ENCODE results near the gene RASIP1.

RASIP1 gene

DNA sequence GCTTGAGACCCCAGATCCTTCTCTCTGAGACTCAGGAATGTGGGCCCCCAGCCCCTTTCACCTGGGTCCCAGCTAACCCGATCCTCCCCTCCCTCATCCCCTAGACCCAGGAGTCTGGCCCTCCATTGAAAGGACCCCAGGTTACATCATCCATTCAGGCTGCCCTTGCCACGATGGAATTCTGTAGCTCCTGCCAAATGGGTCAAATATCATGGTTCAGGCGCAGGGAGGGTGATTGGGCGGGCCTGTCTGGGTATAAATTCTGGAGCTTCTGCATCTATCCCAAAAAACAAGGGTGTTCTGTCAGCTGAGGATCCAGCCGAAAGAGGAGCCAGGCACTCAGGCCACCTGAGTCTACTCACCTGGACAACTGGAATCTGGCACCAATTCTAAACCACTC lies 15.4 kb upstream of the RASIP1 start (continued):
- no peak for TF ChIP-seq REPIN1 (tag by site-specific recombination; IDR thresholded peaks at IDR 0.05; ENCODE audit: low read depth)
- TF ChIP-seq ZNF223 (tag by site-specific recombination; IDR thresholded peaks at IDR 0.05): no peak
- TF ChIP-seq ZNF114 (tag by site-specific recombination; IDR thresholded peaks at IDR 0.05): no peak
- TF ChIP-seq SP2 (tag by site-specific recombination; IDR thresholded peaks at IDR 0.05): no peak
- no peak for TF ChIP-seq ZNF423 (tag by site-specific recombination; IDR thresholded peaks at IDR 0.05)
- TF ChIP-seq ZNF398 (tag by site-specific recombination; IDR thresholded peaks at IDR 0.05): no peak
- no peak for TF ChIP-seq ZNF394 (tag by site-specific recombination; IDR thresholded peaks at IDR 0.05; ENCODE audit: borderline replicate concordance)
- TF ChIP-seq ZNF600 (tag by site-specific recombination; IDR thresholded peaks at IDR 0.05): no peak
- TF ChIP-seq ZNF335 (tag by site-specific recombination; conservative IDR thresholded peaks at IDR 0.05): peak; percentile 96
- no peak for TF ChIP-seq ZNF561 (tag by site-specific recombination; IDR thresholded peaks at IDR 0.05; ENCODE audit: borderline replicate concordance)
- no peak for TF ChIP-seq ZNF792 (tag by site-specific recombination; IDR thresholded peaks at IDR 0.05)
- TF ChIP-seq ZNF202 (tag by site-specific recombination; IDR thresholded peaks at IDR 0.05; ENCODE audit: borderline replicate concordance): no peak
- no peak for TF ChIP-seq GLI4 (tag by site-specific recombination; IDR thresholded peaks at IDR 0.05)
- TF ChIP-seq PATZ1 (tag by site-specific recombination; IDR thresholded peaks at IDR 0.05): peak; percentile 1; the same call in 1 of the 2 replicates
- TF ChIP-seq ZNF660 (tag by site-specific recombination; IDR thresholded peaks at IDR 0.05): no peak
- TF ChIP-seq WT1 (tag by site-specific recombination; IDR thresholded peaks at IDR 0.05): no peak
- no peak for TF ChIP-seq ZNF2 (tag by site-specific recombination; IDR thresholded peaks at IDR 0.05)

DNA sequence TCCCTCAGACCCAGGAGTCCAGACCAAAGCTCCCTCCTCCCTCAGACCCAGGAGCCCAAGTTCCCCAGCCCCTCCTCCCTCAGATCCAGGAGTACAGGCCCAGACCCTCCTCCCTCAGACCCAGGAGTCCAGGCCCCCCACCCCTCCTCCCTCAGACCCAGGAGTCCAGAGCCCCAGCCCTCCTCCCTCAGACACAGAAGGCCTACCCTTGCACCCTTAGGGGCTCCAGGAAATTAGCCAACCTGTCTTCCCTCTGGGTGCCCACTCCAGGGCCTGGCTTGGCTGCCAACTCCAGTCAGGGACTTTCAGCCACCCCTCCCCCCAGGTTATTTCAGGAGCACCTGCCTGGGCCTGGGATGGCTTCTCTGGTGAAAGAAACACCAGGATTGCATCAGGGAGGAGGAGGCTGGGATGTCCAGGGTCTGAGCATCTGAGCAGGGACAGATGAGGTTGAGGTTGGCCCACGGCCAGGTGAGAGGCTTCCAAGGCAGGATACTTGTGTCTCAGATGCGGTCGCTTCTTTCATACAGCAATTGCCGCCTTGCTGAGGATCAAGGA lies 14.8 kb upstream of the RASIP1 start, which contains the start of gene FGF21:
TSS of gene FGF21 (plus strand) at position 441 of the 558 bp plus-strand sequence. CDS start 713 bp downstream, outside the sequence.
- ChIA-PET CTCF (interaction anchor here (0.6 to 2.2 kb wide), 7 partner anchors 23 to 488 kb away, joined by 3 to 6 read pairs (median 3); no protein-coding TSS in a partner anchor), POLR2A (interaction anchor here (0.7 kb wide), 1 partner anchor 8 kb away, joined by 3 read pairs; the partner anchor contains the start of gene IZUMO1)
- H3K27ac ChIP-seq (ENCODE audit: extremely low read depth, low read depth, low read length): peak within 1 kb of the TSS; percentile 54; the same call in 1 of the 2 replicates
- no peak within 1 kb of the TSS for H3K4me3 ChIP-seq (ENCODE audit: low read depth, low read length)
- H3K4me1 ChIP-seq (ENCODE audit: control insufficient read depth, insufficient read depth, low read length): peaks cover 3% of the 10 kb centered on the region; the same call in 1 of the 2 replicates
- no peaks in the 10 kb centered on the region for H3K9me3 ChIP-seq (ENCODE audit: control insufficient read depth, insufficient read depth, low read depth, low read length)
- no peaks in the 10 kb centered on the region for H3K36me3 ChIP-seq (ENCODE audit: control insufficient read depth in 2 of 2, insufficient read depth in 1 of 2, low read length in 2 of 2)
- TF ChIP-seq ZNF157 (tag by site-specific recombination; IDR thresholded peaks at IDR 0.05) (0 out of 2 replicates have a peak, but pooled peaks have one; percentile 22), ZBTB1 (tag by site-specific recombination; IDR thresholded peaks at IDR 0.05) (no peak), ZIC2 (tag by site-specific recombination; IDR thresholded peaks at IDR 0.05) (peak; percentile 44; the same call in 1 of the 2 replicates), ZBTB20 (tag by site-specific recombination; IDR thresholded peaks at IDR 0.05) (peak; percentile 33; the same call in 1 of the 2 replicates), ZNF654 (tag by site-specific recombination; IDR thresholded peaks at IDR 0.05; ENCODE audit: low read depth) (no peak), OSR2 (tag by site-specific recombination; IDR thresholded peaks at IDR 0.05) (no peak), HOXC10 (CRISPR knock-in tag; IDR thresholded peaks at IDR 0.05) (no peak)
- TF ChIP-seq, protein P1, sequence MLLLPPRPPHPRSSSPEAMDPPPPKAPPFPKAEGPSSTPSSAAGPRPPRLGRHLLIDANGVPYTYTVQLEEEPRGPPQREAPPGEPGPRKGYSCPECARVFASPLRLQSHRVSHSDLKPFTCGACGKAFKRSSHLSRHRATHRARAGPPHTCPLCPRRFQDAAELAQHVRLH (tag by site-specific recombination; IDR thresholded peaks at IDR 0.05): 0 out of 2 replicates have a peak, but pooled peaks have one; percentile 13
- TF ChIP-seq, protein P2, sequence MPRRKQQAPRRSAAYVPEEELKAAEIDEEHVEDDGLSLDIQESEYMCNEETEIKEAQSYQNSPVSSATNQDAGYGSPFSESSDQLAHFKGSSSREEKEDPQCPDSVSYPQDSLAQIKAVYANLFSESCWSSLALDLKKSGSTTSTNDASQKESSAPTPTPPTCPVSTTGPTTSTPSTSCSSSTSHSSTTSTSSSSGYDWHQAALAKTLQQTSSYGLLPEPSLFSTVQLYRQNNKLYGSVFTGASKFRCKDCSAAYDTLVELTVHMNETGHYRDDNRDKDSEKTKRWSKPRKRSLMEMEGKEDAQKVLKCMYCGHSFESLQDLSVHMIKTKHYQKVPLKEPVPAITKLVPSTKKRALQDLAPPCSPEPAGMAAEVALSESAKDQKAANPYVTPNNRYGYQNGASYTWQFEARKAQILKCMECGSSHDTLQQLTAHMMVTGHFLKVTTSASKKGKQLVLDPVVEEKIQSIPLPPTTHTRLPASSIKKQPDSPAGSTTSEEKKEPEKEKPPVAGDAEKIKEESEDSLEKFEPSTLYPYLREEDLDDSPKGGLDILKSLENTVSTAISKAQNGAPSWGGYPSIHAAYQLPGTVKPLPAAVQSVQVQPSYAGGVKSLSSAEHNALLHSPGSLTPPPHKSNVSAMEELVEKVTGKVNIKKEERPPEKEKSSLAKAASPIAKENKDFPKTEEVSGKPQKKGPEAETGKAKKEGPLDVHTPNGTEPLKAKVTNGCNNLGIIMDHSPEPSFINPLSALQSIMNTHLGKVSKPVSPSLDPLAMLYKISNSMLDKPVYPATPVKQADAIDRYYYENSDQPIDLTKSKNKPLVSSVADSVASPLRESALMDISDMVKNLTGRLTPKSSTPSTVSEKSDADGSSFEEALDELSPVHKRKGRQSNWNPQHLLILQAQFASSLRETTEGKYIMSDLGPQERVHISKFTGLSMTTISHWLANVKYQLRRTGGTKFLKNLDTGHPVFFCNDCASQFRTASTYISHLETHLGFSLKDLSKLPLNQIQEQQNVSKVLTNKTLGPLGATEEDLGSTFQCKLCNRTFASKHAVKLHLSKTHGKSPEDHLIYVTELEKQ (tag by site-specific recombination; IDR thresholded peaks at IDR 0.05; ENCODE audit: borderline replicate concordance): no peak
